OCI-M2 (cell line): ENCODE results near the gene MARVELD3.
"Not testable (repeated sequence)": the region's sequence is repeated elsewhere in the genome, so short reads cannot be mapped to it uniquely, and the experiment has no call there.

Experiments used
- DNase-seq: peaks from one replicate; lab custom pipeline; 2025; ENCODE audit not compliant: unreplicated experiment; lab: John Stamatoyannopoulos, UW

The MARVELD3 gene, protein sequence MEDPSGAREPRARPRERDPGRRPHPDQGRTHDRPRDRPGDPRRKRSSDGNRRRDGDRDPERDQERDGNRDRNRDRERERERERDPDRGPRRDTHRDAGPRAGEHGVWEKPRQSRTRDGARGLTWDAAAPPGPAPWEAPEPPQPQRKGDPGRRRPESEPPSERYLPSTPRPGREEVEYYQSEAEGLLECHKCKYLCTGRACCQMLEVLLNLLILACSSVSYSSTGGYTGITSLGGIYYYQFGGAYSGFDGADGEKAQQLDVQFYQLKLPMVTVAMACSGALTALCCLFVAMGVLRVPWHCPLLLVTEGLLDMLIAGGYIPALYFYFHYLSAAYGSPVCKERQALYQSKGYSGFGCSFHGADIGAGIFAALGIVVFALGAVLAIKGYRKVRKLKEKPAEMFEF

DNA sequence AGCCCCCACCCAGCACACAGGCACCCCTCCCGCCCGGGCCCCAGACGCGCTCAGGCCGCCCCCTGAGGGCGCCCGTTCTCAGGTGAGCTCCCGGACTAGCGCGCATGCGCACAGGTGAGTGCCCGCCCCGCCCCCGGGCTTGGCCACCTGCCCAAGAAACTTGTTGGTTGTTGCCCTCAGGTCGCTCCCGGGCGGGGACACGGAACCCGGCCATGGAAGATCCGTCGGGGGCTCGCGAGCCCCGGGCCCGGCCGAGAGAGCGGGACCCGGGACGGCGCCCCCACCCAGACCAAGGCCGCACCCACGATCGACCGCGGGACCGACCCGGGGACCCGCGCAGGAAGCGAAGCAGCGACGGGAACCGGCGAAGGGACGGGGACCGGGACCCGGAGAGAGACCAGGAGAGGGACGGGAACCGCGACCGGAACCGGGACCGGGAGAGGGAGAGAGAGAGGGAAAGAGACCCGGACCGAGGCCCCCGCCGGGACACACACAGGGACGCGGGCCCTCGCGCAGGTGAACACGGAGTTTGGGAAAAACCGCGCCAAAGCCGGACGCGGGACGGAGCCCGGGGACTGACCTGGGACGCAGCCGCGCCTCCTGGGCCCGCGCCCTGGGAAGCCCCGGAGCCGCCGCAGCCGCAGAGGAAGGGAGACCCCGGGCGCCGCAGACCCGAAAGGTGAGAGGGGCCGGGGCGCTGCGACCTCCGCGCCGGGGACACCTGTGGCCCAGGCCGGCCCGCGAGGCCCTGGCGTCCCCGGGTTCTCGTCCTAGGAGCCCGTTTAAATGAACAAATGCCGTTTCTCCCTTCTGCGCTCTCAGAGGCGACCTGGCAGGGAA, at the start of gene MARVELD3:
MARVELD3 (plus strand) TSS at position 167 of the 840 bp plus-strand sequence; CDS start at position 213, 46 bp downstream.
- no peak for DNase-seq

DNA sequence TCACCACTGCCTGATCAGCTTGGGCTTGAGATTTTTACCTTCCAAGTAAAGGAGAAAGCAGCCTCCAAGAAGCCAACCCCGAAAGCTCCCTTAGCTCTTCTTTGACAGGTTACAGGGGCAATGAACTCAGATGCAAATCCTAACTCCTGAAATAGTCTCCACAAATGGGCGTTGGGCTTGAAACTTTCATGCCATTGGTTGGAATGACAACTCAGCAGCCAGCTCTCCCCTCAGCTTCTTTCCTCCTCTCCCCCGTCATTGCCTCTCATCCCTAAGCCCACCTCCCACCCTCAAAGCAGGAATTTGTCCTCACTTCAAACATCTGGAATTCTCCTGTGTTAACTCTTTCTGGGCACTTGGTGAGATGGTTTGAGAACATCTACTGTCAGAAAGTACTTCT, 49.0 kb upstream of the MARVELD3 start, which contains the start of gene TAT:
TAT (minus strand) TSS at position 122 of the 400 bp plus-strand sequence. CDS start 677 bp downstream, outside the sequence.
- DNase-seq, result no peak

DNA sequence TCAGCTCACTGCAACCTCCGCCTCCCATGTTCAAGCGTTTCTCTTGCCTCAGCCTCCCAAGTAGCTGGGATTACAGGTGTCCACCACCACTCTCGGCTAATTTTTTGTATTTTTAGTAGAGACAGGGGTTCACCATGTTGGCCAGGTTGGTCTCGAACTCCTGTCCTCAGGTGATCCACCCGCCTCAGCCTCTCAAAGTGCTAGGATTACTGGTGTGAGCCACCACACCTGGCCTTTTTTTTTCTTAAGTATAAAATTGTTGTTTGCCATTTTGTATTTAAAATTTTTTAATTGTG, 43.5 kb upstream of the MARVELD3 start:
- not testable (repeated sequence) for DNase-seq

DNA sequence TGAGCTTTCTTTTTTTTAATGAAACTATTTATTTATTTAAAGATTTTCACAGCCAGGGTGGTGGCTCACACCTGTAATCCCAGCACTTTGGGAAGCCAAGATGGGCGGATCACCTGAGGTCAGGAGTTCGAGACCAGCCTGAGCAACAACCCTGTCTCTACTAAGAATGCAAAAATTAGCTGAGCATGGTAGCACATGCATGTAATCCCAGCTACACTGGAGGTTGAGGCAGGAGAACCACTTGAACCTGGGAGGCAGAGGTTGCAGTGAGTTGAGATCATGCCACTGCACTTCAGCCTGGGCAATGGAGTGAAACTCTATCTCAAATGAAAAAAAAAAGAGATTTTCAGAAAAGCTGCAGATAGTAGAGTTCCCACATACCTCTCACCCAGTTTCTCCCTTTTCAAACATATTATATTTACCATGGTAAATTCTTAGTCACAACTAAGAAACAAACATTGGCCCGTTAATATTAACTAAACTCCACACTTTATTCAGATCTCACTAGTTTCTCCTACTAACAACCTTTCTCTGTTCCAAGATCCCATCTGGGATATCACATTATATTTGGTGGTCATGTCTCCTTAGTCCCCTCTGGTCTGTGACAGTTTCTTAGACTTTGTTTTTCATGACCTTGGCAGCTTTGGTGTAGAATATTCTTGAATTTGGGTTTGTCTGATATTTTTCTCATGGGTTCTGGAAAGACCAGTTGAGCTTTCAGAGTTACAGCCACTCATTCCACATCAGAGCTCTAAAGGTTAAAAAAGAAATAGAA, 41.3 kb upstream of the MARVELD3 start:
- no peak for DNase-seq

DNA sequence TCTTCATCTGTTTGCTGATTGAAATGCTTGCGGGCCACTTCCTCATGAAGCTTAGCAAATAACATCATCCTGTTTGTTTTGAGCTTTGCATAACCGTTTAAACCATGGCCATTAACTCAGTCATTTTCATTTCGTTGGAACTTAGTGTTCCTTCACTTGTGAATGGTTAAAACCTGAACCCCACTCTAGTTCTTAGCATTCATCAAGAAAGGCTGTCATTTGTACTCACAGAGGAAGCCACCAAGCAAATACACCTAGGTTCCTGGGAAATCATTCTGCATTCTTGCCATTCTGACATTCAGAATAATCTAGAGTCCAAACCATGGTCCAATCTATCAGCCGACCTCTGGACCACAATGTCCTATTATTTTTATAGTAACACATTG, 40.7 kb upstream of the MARVELD3 start:
- DNase-seq, result no peak

DNA sequence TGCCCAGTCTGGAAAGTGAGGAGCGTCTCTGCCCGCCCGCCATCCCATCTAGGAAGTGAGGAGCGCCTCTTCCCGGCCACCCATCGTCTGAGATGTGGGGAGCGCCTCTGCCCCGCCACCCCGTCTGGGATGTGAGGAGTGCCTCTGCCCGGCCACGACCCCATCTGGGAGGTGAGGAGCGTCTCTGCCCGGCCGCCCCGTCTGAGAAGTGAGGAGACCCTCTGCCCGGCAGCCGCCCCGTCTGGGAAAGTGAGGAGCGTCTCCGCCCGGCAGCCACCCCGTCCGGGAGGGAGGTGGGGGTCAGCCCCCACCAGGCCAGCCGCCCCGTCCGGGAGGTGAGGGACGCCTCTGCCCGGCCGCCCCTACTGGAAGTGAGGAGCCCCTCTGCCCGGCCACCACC, 36.6 kb upstream of the MARVELD3 start:
- DNase-seq, result not testable (repeated sequence)

DNA sequence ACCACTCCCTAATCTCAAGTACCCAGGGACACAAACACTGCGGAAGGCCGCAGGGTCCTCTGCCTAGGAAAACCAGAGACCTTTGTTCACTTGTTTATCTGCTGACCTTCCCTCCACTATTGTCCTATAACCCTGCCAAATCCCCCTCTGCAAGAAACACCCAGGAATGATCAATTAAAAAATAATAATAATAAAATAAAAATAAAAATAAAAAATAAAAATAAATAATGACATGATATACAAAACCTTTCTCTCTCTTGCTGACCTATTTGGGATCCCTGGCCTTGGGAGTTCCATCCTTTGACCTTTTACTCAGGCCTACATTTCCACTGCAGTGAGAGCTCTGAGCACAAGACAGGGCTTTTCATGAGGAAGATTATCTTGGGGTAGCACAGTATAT, 35.9 kb upstream of the MARVELD3 start:
- not testable (repeated sequence) for DNase-seq

DNA sequence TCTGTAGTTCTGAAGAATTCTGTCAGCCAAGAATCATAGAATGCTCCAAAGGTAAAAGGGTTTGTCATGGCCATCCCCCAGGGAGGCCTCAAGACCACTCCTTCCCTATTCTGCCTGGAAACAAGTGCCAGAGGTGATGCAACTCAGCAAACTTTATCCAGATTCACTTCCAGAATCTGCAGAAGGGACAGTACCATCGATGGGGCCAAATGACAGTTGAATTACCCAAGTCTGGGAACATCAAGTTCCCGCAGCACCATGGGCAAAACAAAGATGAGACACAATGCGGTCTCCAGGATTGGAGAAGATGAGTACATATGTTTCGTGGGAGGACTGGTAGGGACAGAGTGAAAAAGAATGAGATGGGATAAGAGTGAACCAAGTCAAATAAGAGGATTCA, 35.4 kb upstream of the MARVELD3 start:
- no peak for DNase-seq

DNA sequence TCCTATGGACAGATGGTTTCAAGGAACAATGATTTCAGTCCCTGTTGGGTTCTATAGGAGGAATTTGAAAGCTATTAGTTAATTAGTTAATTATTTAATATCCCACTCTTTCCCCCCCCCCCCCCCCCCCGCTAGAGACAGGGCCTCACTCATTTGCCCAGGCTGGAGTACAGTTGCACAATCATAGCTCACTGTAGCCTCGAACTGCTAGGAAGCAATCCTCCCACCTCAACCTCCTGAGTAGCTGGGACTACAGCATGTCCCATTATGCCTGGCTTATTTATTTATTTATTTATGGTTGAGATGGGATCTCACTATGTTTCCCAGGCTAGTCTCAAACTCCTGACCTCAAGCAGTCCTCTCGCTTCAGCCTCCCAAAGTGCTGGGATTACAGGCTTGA, 34.1 kb upstream of the MARVELD3 start:
- DNase-seq, result no peak

DNA sequence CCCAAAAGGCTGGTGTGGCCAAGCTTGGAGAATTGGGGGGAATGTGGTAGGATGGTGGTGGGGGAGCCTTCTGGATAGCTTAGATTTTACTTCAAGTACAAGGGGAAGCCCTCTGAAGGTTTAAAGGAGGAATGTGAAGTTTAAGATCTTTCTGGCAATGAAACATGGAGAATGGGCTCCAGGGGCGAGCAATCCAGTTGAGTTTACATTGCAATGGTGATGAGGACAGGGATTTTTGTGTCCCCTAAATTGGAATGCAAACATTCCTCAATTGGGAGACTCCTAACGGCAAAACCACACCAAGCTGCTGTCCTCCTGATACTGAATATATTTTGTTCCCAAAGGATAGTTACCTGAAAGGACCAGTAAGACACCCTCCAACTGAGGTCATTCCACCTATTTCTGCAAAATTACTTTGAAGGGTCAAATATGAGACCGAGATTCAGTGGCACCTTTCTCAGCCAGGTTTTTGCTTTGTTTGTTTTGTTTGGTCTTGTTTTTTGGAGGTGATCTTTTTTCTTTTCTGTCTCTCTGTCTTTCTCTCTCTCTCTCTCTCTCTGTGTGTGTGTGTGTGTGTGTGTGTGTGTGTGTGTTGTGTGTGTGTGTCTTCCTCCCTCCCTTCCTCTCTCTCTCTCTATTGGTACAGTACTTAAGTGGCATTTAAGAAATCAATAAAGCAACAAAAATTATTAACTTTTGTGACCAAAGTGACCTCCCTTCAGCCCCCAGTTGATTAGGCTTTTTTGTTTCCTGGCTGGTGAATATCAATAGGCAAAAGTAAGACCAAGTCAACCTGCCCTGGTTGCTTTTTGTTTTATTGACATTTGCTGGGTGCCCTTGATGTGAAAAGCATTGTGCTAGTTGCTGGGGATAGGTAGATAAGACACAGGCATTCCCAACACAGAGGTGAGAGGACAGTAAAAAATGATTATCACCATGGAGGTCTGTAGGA, 32.7 kb upstream of the MARVELD3 start:
- DNase-seq, result no peak

DNA sequence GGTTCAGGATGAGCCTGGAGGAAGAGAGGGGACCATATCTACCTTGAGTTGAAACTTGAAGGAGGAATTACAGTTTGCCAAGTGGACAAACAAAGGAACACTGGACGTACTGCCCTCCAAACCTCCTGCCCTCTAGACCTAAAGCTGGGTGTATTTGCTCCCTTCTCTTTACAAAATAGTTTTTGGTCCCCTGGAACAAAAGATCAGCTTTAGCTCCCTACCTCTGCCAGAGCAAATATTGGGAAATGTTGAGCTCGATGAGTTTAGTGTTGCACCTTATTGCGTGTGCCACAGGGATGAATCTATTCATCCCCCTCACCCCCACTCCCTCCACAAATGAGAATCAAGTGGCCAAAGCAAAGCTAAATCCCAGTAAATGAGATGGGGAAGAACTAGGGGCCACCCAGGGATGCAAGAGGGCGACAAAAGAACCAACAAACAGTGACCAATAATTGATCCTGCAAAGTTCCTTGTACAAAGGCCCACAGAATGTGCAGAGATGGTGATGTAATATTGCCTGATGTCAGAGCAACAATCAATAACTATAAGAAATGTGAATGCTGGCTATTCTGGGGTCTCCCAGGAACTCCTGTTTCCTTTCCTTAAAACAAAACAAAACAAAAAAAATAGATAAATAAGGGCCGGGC, 31.9 kb upstream of the MARVELD3 start:
- DNase-seq, result no peak

DNA sequence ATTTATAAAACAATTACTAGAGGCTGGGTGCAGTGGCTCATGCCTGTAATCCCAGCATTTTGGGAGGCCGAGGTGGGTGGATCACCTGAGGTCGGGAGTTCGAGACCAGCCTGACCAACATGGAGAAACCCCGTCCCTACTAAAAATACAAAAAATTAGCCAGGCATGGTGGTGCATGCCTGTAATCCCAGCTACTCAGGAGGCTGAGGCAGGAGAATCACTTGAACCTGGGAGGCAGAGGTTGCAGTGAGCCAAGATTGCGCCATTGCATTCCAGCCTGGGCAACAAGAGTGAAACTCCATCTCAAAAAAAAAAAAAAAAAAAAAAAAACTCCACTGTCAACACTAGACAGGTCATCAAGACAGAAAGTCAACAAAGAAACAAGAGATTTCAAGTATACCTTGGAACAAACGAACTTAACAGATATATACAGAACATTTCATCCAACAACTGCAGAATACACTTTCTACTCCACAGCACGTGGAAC, 30.6 kb upstream of the MARVELD3 start:
- not testable (repeated sequence) for DNase-seq

DNA sequence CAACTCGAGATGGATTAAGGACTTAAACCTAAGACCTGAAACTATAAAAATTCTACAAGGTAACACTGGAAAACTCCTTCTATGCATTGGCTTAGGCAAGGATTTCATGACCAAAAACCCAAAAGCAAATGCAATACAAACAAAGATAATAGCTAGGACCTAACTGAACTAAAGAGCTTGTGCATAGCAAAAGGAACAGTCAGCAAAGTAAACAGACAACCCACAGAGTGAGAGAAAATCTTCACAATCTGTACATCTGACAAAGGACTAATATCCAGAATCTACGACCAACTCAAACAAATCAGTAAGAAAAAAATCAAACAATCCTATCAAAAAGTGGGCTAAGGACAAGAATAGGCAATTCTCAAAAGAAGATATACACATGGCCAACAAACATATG, 27.6 kb upstream of the MARVELD3 start:
- DNase-seq, result not testable (repeated sequence)

DNA sequence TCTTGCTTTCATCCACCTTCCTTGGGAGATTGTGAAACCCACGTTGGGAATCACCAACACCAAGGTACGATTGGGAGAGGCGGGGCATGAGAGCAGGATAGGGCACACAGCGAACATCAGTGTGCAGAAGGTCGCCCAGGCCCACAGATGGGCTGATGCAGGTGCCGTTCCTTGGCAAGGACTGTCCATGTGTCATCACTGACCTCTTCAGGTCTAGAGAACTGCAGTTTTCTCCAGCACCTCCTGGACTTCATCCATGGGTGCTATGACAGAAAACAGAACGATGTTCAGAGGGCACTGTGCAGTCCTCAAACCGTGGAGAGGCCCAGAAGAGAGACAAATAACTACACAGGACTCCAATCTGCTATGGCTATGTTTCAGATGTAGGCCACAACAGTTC, 25.2 kb upstream of the MARVELD3 start:
- no peak for DNase-seq

DNA sequence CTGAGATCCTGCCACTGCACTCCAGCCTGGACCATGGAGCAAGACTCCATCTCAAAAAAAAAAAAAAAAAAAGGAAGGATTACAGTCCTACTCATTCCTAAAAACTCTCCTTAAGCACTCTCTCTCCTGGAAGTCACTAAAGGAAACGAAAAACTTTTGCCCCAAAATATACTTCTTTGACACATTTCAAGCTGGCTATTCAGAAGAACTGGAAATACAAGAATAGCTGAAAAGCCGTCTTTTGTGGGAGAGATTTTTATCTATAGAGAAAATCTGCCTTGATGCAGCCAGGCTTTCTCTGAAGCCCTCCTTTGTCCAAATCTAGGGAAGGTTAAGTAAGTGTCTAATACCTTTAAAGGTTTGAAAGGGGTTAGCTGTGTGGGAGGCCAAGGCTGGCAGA, 16.9 kb upstream of the MARVELD3 start:
- no peak for DNase-seq

DNA sequence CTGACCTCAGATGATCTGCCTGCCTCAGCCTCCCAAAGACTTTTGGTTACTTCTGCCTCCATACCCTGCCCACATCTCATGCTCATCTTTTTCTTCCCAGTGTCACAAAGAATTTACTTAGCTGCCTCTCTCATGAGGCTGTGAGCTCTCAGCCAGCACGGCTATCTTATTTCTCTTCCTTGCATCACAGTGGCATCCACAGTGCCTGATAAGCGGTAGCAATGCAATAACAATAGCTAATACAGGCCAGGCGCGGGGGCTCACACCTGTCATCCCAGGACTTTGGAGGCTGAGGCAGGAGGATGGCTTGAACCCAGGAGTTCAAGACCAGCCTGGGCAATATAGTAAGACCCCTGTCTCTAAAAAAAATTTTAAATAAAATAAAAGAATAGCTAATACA, 15.5 kb upstream of the MARVELD3 start:
- DNase-seq, result no peak

DNA sequence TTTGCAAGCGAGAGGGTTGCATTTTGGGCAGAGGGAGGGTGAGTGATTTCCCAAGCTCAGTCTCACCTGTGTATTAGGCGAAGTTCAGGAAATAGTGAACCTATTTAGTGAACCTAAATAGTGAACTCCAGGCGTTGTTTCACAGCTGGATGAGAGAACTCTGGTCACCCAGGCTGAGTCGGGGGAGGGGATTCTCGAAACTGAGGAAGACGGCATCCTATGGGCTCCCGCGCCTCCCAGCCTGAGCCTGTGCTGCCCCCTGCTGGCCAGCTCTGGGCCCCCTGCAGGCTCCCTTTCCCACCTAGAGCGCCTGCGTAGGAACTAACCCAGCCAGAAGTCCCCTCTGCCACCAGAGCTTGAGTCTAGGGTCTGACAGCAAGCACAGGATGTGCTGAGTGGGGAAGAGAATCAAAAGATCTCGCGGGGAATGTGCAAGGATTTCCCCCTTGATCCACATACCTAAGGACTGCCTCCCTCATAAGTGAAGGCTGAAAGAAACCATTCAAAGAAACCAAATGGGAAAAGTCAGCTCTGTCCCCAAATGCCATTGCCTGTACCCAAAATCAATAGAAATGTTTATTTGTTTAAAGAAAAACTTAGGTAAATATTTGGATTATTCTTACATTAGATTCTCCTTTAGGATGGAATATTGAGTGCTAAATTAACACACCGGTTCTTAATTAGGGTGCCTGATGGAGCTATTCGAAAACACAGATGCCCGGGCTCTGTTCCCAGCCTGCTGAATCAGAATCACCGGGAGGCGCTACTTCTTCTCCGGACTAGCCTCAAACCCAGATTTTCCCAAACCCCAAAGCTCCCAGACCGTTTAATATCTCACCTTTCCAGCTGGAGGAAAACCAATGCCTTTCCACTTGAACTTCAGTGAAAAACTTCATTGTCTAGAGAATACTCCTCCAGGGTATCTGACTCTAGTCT, 14.8 kb upstream of the MARVELD3 start:
- peak; percentile 30 for DNase-seq

DNA sequence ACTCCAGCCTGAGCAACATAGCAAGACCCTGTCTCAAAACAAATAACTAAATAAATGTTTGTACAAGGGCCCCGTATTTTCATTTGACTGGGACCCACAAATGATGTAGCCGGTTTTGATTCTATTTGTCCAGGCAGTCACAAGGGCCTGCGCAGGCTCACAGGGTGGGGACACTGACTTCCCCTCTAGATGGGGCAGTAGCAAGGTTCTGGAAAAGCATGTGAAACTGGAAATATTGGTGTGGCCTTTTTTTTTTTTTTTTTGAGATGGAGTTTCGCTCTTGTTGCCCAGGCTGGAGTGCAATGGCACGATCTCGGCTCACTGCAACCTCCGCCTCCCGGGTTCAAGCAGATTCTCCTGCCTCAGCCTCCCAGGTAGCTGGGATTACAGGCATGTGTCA, 11.0 kb upstream of the MARVELD3 start:
- not testable (repeated sequence) for DNase-seq

DNA sequence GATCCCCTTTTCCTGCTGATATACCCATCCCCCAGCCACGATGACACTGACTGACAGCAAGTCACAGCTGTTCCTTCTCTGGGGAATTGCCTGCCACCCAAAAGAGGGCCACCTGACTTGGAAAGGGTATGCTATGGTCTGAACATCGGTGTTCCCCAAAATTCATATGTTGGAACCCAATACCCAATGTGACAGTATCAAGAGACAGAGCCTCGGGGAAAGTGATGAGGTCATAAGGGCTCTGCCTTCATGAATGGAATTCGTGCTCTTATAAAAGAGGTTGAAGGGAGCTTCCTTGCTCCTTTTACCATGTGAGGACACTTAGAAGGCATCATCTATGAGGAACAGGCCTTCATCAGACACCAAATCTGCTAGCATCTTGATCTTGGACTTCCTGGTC, 7.6 kb upstream of the MARVELD3 start:
- DNase-seq, result no peak
